ENCODE results near the gene IL34.

GRCh38 chr16:70601576-70602575, 44.5 kb upstream of the IL34 start:
- TF ChIP-seq CTCF (IDR thresholded peaks at IDR 0.05) (no peak), EP300 (IDR thresholded peaks at IDR 0.05) (no peak), POLR2AphosphoS5 (IDR thresholded peaks at IDR 0.05) (no peak)
